ENCODE measurements around the gene NAPA.

- TF ChIP-seq POLR2A (IDR thresholded peaks at IDR 0.05; ENCODE audit: low read depth, low read length) = no peak
- no peak for TF ChIP-seq TAF1 (IDR thresholded peaks at IDR 0.05; ENCODE audit: borderline replicate concordance, low read depth, low read length)
Observed at GRCh38 chr19:47503826-47504150, 11.1 kb downstream of the NAPA start.
